ENCODE measurements around the gene TRMT6.

GRCh38 chr20:5950271-5951031, at the start of gene TRMT6, which contains the start of gene MCM8:
- TF ChIP-seq POLR2A (IDR thresholded peaks at IDR 0.05), result peak in 1 of 2 donors; percentile 50
- TF ChIP-seq, protein P1, sequence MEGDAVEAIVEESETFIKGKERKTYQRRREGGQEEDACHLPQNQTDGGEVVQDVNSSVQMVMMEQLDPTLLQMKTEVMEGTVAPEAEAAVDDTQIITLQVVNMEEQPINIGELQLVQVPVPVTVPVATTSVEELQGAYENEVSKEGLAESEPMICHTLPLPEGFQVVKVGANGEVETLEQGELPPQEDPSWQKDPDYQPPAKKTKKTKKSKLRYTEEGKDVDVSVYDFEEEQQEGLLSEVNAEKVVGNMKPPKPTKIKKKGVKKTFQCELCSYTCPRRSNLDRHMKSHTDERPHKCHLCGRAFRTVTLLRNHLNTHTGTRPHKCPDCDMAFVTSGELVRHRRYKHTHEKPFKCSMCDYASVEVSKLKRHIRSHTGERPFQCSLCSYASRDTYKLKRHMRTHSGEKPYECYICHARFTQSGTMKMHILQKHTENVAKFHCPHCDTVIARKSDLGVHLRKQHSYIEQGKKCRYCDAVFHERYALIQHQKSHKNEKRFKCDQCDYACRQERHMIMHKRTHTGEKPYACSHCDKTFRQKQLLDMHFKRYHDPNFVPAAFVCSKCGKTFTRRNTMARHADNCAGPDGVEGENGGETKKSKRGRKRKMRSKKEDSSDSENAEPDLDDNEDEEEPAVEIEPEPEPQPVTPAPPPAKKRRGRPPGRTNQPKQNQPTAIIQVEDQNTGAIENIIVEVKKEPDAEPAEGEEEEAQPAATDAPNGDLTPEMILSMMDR (IDR thresholded peaks at IDR 0.05), result no peak

Measured in thyroid gland (tissue), 4 donors.